ENCODE results near the gene ASTL.

ASTL gene

DNA sequence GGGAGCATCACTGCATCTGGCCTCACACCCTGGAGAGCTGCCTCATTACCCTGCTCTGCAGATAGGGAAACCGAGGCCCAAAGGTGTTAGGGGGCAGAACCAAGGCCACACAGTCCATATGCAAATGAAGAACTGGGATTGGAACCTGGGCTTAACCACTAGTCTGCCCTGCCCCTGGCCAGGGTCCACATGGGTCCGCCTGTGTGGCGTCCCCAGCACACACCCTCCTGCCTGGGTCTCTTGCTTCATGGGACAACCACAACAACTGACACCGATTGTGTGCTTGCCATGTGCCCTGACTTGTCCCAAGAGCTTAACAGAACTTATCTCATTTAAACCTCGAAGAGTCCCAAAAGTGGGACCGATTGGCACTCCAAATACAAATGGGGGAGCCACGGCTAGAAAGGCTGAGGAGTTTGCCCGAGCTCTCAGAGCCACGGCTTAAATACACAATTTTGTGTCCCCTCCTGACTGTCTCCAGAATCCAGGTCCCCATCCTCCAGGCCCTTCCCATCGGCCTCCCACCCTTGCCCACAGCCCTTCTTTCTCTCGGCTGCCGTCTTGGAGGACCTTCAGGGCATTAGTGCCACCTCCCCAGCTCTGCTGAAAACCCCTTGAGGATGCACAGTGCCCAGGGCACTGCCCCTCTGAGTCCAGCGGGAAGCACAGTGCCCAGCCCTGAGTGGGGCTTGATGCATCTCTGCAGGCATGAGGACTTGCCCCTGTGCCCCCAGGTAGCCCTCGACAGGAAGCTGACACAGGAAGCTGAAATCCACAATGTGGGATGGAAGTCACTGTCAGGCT is 12.7 kb upstream of the ASTL start:
- CTCF ChIA-PET, result interaction anchor here (0.7 to 2.9 kb wide), 3 partner anchors 24 to 158 kb away, joined by 4 to 17 read pairs (median 5); no protein-coding TSS in a partner anchor
- POLR2A ChIA-PET, result no interaction called here
- H3K9me3 ChIP-seq (ENCODE audit: control insufficient read depth, insufficient read depth, low read depth, low read length), result no peaks in the 10 kb centered on the region
- peaks cover 9% of the 10 kb centered on the region; the same call in 1 of the 2 replicates for H3K4me1 ChIP-seq (ENCODE audit: control insufficient read depth, insufficient read depth, low read length)
- no peak overlapping the region for H3K27ac ChIP-seq (ENCODE audit: extremely low read depth, low read depth, low read length)
- H3K36me3 ChIP-seq (ENCODE audit: control insufficient read depth in 2 of 2, insufficient read depth in 1 of 2, low read length in 2 of 2), result no peaks in the 10 kb centered on the region
- H3K4me3 ChIP-seq (ENCODE audit: low read depth, low read length), result no peak overlapping the region
- TF ChIP-seq ZNF16 (tag by site-specific recombination; IDR thresholded peaks at IDR 0.05; ENCODE audit: low read depth) (no peak), ZNF214 (tag by site-specific recombination; IDR thresholded peaks at IDR 0.05; ENCODE audit: borderline replicate concordance) (no peak), ZNF449 (tag by site-specific recombination; IDR thresholded peaks at IDR 0.05) (no peak), ZNF513 (tag by site-specific recombination; IDR thresholded peaks at IDR 0.05) (no peak), ZNF223 (tag by site-specific recombination; IDR thresholded peaks at IDR 0.05) (no peak), ZNF645 (tag by site-specific recombination; IDR thresholded peaks at IDR 0.05) (no peak), ZNF2 (tag by site-specific recombination; IDR thresholded peaks at IDR 0.05) (no peak), ZFP41 (tag by site-specific recombination; IDR thresholded peaks at IDR 0.05; ENCODE audit: borderline replicate concordance) (no peak), HOXA7 (CRISPR knock-in tag; IDR thresholded peaks at IDR 0.05; ENCODE audit: borderline replicate concordance) (no peak), ZNF292 (tag by site-specific recombination; IDR thresholded peaks at IDR 0.05; ENCODE audit: borderline replicate concordance, low read depth) (no peak), ZNF776 (tag by site-specific recombination; IDR thresholded peaks at IDR 0.05; ENCODE audit: borderline replicate concordance) (no peak), ATF2 (tag by site-specific recombination; IDR thresholded peaks at IDR 0.05; ENCODE audit: low read depth) (no peak), KLF7 (tag by site-specific recombination; IDR thresholded peaks at IDR 0.05; ENCODE audit: borderline replicate concordance) (no peak), MYNN (tag by site-specific recombination; IDR thresholded peaks at IDR 0.05; ENCODE audit: borderline replicate concordance) (no peak)
- TF ChIP-seq, protein P1, sequence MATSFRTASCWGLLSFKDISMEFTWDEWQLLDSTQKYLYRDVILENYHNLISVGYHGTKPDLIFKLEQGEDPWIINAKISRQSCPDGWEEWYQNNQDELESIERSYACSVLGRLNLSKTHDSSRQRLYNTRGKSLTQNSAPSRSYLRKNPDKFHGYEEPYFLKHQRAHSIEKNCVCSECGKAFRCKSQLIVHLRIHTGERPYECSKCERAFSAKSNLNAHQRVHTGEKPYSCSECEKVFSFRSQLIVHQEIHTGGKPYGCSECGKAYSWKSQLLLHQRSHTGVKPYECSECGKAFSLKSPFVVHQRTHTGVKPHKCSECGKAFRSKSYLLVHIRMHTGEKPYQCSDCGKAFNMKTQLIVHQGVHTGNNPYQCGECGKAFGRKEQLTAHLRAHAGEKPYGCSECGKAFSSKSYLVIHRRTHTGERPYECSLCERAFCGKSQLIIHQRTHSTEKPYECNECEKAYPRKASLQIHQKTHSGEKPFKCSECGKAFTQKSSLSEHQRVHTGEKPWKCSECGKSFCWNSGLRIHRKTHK (tag by site-specific recombination; IDR thresholded peaks at IDR 0.05), result no peak

DNA sequence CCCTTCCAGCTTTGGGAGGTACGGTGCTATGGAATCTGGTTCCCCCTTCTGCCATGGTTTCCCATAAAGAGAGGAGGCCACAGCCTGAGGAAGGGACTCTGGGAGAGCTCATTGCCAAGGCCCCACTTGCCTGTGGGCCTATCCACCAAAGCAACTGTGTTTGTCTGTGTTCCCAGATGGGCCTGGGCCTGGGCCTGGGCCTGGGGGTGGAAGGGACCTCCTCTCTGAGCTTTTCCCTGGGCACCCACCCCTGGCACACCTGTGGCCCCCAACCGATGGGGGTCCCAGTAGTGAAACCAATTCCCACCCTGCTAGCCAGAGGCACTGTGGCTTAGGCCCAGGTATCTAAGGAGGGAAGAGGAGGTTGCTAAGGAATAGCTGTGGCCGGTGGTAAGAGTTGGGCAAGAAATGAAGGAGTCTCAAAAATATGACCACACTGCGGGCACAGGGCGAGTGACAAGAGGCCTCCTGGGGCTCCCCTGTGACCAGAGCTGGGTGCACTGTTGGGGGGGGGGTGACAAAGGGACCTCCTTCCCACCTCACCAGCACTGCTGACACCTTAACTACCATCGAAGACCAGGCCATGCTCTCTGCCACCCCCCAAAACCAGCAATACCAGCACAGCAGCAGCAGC is 11.8 kb upstream of the ASTL start:
- TF ChIP-seq KLF8 (tag by site-specific recombination; IDR thresholded peaks at IDR 0.05) (no peak), ZNF791 (tag by site-specific recombination; IDR thresholded peaks at IDR 0.05) (no peak), ZSCAN30 (tag by site-specific recombination; IDR thresholded peaks at IDR 0.05) (no peak), ZNF660 (tag by site-specific recombination; IDR thresholded peaks at IDR 0.05) (no peak), ZNF670 (tag by site-specific recombination; IDR thresholded peaks at IDR 0.05; ENCODE audit: low read depth) (no peak), ZNF223 (tag by site-specific recombination; IDR thresholded peaks at IDR 0.05) (no peak)
- TF ChIP-seq, protein P2, sequence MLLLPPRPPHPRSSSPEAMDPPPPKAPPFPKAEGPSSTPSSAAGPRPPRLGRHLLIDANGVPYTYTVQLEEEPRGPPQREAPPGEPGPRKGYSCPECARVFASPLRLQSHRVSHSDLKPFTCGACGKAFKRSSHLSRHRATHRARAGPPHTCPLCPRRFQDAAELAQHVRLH (tag by site-specific recombination; IDR thresholded peaks at IDR 0.05), result no peak
- Histone ChIP-seq H3K9me3 (ENCODE audit: control insufficient read depth, insufficient read depth, low read depth, low read length) (no peaks in the 10 kb centered on the region), H3K4me3 (ENCODE audit: low read depth, low read length) (no peak overlapping the region), H3K36me3 (ENCODE audit: control insufficient read depth in 2 of 2, insufficient read depth in 1 of 2, low read length in 2 of 2) (no peaks in the 10 kb centered on the region), H3K27ac (ENCODE audit: extremely low read depth, low read depth, low read length) (no peak overlapping the region), H3K4me1 (ENCODE audit: control insufficient read depth, insufficient read depth, low read length) (peaks cover 9% of the 10 kb centered on the region; the same call in 1 of the 2 replicates)
- CTCF ChIA-PET, result interaction anchor here (0.7 to 2.9 kb wide), 3 partner anchors 24 to 157 kb away, joined by 4 to 17 read pairs (median 5); no protein-coding TSS in a partner anchor
- POLR2A ChIA-PET, result no interaction called here

Measured in HEK293 (cell line).